ENCODE results near the gene ALOX12B. TPM values are rescaled to one million over a fixed set of nuclear protein-coding genes. Genes with fewer than 3 reads are reported as not detected.

The ALOX12B gene
- total and polyA plus RNA-seq, 2 experiments from 2014 or later: 0.16 to 1.4 TPM

DNA sequence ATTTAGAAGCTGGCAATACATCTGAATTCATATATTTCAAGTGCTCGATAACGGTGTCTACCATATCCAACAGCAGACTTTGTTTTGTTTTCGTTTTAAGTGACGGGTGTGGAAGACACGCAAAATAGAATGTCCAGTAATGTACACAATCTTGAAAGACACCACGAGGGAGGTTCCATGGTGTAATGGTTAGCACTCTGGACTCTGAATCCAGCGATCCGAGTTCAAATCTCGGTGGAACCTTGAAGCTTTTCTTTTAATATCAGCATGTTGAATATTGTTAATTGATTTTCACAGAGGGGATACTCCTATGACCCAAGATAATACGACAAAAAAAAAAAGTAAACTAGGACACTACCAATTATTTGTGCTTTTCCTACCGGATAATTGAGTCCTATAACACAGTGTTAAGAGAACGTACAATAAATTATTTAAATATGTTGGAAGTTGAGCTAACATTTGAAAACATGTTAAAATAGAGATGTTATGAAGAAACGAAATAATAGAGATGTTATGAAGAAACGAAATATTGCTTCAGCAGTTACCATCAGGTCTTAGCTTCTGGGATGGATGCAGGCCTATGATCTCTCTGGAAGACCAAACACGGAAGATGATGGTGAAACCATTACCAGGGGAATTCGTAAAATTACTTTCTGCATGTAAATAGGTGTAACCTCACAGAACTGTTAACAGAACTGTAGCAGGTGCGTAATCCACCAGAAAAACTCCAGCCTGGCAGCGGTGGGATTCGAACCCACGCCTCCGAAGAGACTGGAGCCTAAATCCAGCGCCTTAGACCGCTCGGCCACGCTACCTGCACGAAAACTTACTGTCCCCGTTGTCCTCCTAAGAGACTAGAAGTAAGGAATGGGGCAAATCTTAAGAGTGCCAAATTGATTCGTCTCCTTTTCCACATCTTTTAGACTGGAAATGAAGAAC is 32.3 kb upstream of the ALOX12B start:
- H3K27ac Mint-ChIP-seq: peak overlapping the region; percentile 81; the same call in 1 of the 2 replicates
- peaks cover 19% of the 10 kb centered on the region for H3K9me3 Mint-ChIP-seq
- peaks cover 13% of the 10 kb centered on the region for H3K36me3 Mint-ChIP-seq (ENCODE audit: low read depth)
- Histone ChIP-seq H3K27me3 (ENCODE audit: insufficient read depth) (peaks cover 69% of the 10 kb centered on the region), H4K20me1 (replicated peaks; ENCODE audit: insufficient read depth) (peaks cover 1% of the 10 kb centered on the region; the same call in 1 of the 2 replicates), H3F3A (replicated peaks; ENCODE audit: low read depth) (peaks cover 10% of the 10 kb centered on the region; the same call in 1 of the 2 replicates), H2AFZ (no peak overlapping the region), H3K27ac (ENCODE audit: low read depth) (no peak overlapping the region), H3K4me3 (peak overlapping the region; percentile 66), H3K4me2 (peak overlapping the region; percentile 94), H3K79me2 (replicated peaks; ENCODE audit: insufficient read depth) (no peaks in the 10 kb centered on the region), H3K4me1 (ENCODE audit: insufficient read depth) (peaks cover 21% of the 10 kb centered on the region), H3K9me2 (ENCODE audit: insufficient read depth) (no peaks in the 10 kb centered on the region), H3K36me3 (ENCODE audit: insufficient read depth) (no peaks in the 10 kb centered on the region)
- H3K27me3 Mint-ChIP-seq (ENCODE audit: insufficient read depth, low read depth, poor library complexity): peaks cover 88% of the 10 kb centered on the region
- ATAC-seq (peak; percentile 19), DNase-seq (ENCODE audit: low spot score) (peak; percentile 90)
- TF ChIP-seq, protein P1, sequence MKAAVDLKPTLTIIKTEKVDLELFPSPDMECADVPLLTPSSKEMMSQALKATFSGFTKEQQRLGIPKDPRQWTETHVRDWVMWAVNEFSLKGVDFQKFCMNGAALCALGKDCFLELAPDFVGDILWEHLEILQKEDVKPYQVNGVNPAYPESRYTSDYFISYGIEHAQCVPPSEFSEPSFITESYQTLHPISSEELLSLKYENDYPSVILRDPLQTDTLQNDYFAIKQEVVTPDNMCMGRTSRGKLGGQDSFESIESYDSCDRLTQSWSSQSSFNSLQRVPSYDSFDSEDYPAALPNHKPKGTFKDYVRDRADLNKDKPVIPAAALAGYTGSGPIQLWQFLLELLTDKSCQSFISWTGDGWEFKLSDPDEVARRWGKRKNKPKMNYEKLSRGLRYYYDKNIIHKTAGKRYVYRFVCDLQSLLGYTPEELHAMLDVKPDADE (IDR thresholded peaks at IDR 0.05): peak; percentile 81; the same call in 1 of the 2 replicates
- TF ChIP-seq CREB1 (CRISPR knock-in tag; IDR thresholded peaks at IDR 0.05; ENCODE audit: low read depth) (peak; percentile 42), POLR2AphosphoS5 (IDR thresholded peaks at IDR 0.05; ENCODE audit: low read depth) (no peak)
- TF ChIP-seq, protein P2, sequence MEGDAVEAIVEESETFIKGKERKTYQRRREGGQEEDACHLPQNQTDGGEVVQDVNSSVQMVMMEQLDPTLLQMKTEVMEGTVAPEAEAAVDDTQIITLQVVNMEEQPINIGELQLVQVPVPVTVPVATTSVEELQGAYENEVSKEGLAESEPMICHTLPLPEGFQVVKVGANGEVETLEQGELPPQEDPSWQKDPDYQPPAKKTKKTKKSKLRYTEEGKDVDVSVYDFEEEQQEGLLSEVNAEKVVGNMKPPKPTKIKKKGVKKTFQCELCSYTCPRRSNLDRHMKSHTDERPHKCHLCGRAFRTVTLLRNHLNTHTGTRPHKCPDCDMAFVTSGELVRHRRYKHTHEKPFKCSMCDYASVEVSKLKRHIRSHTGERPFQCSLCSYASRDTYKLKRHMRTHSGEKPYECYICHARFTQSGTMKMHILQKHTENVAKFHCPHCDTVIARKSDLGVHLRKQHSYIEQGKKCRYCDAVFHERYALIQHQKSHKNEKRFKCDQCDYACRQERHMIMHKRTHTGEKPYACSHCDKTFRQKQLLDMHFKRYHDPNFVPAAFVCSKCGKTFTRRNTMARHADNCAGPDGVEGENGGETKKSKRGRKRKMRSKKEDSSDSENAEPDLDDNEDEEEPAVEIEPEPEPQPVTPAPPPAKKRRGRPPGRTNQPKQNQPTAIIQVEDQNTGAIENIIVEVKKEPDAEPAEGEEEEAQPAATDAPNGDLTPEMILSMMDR (conservative IDR thresholded peaks at IDR 0.05; ENCODE audit: low read depth in 2 of 2): 0 out of 4 replicates have a peak, but pooled peaks of 1 of the 2 experiments have one; percentile 1
- peaks cover 19% of the 10 kb centered on the region for H3K4me1 Mint-ChIP-seq
- H3K4me3 Mint-ChIP-seq: peak overlapping the region; percentile 83

- Histone ChIP-seq H3K79me2 (replicated peaks; ENCODE audit: insufficient read depth) (no peaks in the 10 kb centered on the region), H4K20me1 (replicated peaks; ENCODE audit: insufficient read depth) (no peaks in the 10 kb centered on the region), H3K36me3 (ENCODE audit: insufficient read depth) (no peaks in the 10 kb centered on the region), H3K4me3 (peak overlapping the region; percentile 66), H3K4me2 (peak overlapping the region; percentile 75), H3K27me3 (ENCODE audit: insufficient read depth) (peaks cover 69% of the 10 kb centered on the region), H2AFZ (peak overlapping the region; percentile 98), H3K27ac (ENCODE audit: low read depth) (no peak overlapping the region), H3K9me2 (ENCODE audit: insufficient read depth) (no peaks in the 10 kb centered on the region), H3F3A (replicated peaks; ENCODE audit: low read depth) (0 out of 2 replicates have a peak, but pooled peaks cover 4% of the 10 kb centered on the region), H3K4me1 (ENCODE audit: insufficient read depth) (peaks cover 12% of the 10 kb centered on the region; the same call in 1 of the 2 replicates)
- H3K4me3 Mint-ChIP-seq: peak overlapping the region; percentile 83
- H3K36me3 Mint-ChIP-seq (ENCODE audit: low read depth): peaks cover 13% of the 10 kb centered on the region
- peaks cover 13% of the 10 kb centered on the region; the same call in 2 of the 3 replicates for H3K4me1 Mint-ChIP-seq
- ATAC-seq (peak; percentile 54), DNase-seq (ENCODE audit: low spot score) (peak; percentile 91)
- H3K27ac Mint-ChIP-seq: peak overlapping the region; percentile 83; the same call in 1 of the 2 replicates
- peaks cover 17% of the 10 kb centered on the region for H3K9me3 Mint-ChIP-seq
- H3K27me3 Mint-ChIP-seq (ENCODE audit: insufficient read depth, low read depth, poor library complexity): peaks cover 85% of the 10 kb centered on the region
- TF ChIP-seq, protein P1 (IDR thresholded peaks at IDR 0.05): no peak
- no peak for TF ChIP-seq REST (IDR thresholded peaks at IDR 0.05; ENCODE audit: unreplicated experiment)
- 0 out of 2 replicates have a peak, but pooled peaks have one; percentile 38 for TF ChIP-seq CREB1 (CRISPR knock-in tag; IDR thresholded peaks at IDR 0.05; ENCODE audit: low read depth)
- peak; percentile 12; the same call in 1 of the 2 replicates for TF ChIP-seq ZNF114 (CRISPR knock-in tag; IDR thresholded peaks at IDR 0.05)
- TF ChIP-seq, protein P2 (conservative IDR thresholded peaks at IDR 0.05; ENCODE audit: low read depth in 2 of 2): peak; percentile 71 to 81
- TF ChIP-seq EZH2 (IDR thresholded peaks at IDR 0.05; ENCODE audit: low read depth, unreplicated experiment): no peak
- no peak for TF ChIP-seq NANOG (IDR thresholded peaks at IDR 0.05; ENCODE audit: borderline replicate concordance)
- no peak for TF ChIP-seq ZNF331 (CRISPR knock-in tag; IDR thresholded peaks at IDR 0.05; ENCODE audit: low read depth)
Measured at GRCh38 chr17:8118769-8119580, 31.5 kb upstream of the ALOX12B start.

All from GM23338 (cell line).